ENCODE data around the gene GPC6. TPM values are rescaled to one million over a fixed set of nuclear protein-coding genes. Genes with fewer than 3 reads are reported as not detected.

GPC6 gene
- polyA plus RNA-seq, 1 of the 3 experiments (the other 2 are of a cell fraction), result 6.7 TPM

GRCh38 chr13:93965587-93965986 is 739.0 kb downstream of the GPC6 start (continued):
- no peak for TF ChIP-seq RFX5 (IDR thresholded peaks at IDR 0.05; ENCODE audit: low read length)
- no peak for TF ChIP-seq FOSL2 (IDR thresholded peaks at IDR 0.05; ENCODE audit: borderline replicate concordance, low read depth)

GRCh38 chr13:93966267-93966936 is 739.8 kb downstream of the GPC6 start:
- no peaks in the 10 kb centered on the region for H3K79me2 ChIP-seq (ENCODE audit: insufficient read depth)
- ChIA-PET CTCF (no interaction called here), POLR2A (no interaction called here)
- no peak for DNase-seq
- no peaks in the 10 kb centered on the region for H3K9me2 ChIP-seq
- no peaks in the 10 kb centered on the region for H3K36me3 ChIP-seq (replicated peaks in 1 of 2; ENCODE audit: control insufficient read depth in 1 of 2, insufficient read depth in 2 of 2, low read length in 1 of 2)
- no peaks in the 10 kb centered on the region for H3K27me3 ChIP-seq (ENCODE audit: insufficient read depth)
- H3K9me3 ChIP-seq, result no peaks in the 10 kb centered on the region
- no peak for TF ChIP-seq ELF1 (IDR thresholded peaks at IDR 0.05)
- no peak for TF ChIP-seq RCOR1 (IDR thresholded peaks at IDR 0.05; ENCODE audit: low read length)
- no peak for TF ChIP-seq NFIC (IDR thresholded peaks at IDR 0.05; ENCODE audit: borderline replicate concordance)
- TF ChIP-seq ZBTB33 (IDR thresholded peaks at IDR 0.05; ENCODE audit: borderline replicate concordance, low read depth), result no peak
- H4K20me1 ChIP-seq (ENCODE audit: insufficient read depth), result no peaks in the 10 kb centered on the region
- WGBS (ENCODE audit: low lambda C conversion rate), result 82% methylated on average over 2 of the region's 2 CpGs
- H3K4me3 ChIP-seq (ENCODE audit: low read depth in 2 of 2, low read length in 1 of 2), result no peak overlapping the region
- no peak overlapping the region for H3K9ac ChIP-seq
- no peak overlapping the region for H3K27ac ChIP-seq (ENCODE audit: low read depth in 2 of 2, low read length in 1 of 2)
- no peak overlapping the region for H3K4me2 ChIP-seq
- peaks cover 0 to 6% of the 10 kb centered on the region in 2 experiments; a peak in 3 of 4 replicates for H3K4me1 ChIP-seq (ENCODE audit: control insufficient read depth in 1 of 2, insufficient read depth in 2 of 2, low read depth in 1 of 2, low read length in 1 of 2)
- no peak overlapping the region for H2AFZ ChIP-seq (ENCODE audit: low read depth)
- H3F3A ChIP-seq (replicated peaks; ENCODE audit: insufficient read depth), result no peaks in the 10 kb centered on the region

- Histone ChIP-seq H3F3A (replicated peaks; ENCODE audit: insufficient read depth) (no peaks in the 10 kb centered on the region), H3K4me3 (ENCODE audit: low read depth in 2 of 2, low read length in 1 of 2) (no peak overlapping the region), H3K4me2 (no peak overlapping the region), H3K36me3 (replicated peaks in 1 of 2; ENCODE audit: control insufficient read depth in 1 of 2, insufficient read depth in 2 of 2, low read length in 1 of 2) (no peaks in the 10 kb centered on the region), H3K4me1 (ENCODE audit: control insufficient read depth in 1 of 2, insufficient read depth in 2 of 2, low read depth in 1 of 2, low read length in 1 of 2) (peaks cover 4 to 6% of the 10 kb centered on the region in 2 experiments; a peak in 3 of 4 replicates), H3K9me2 (no peaks in the 10 kb centered on the region), H3K27ac (ENCODE audit: low read depth in 2 of 2, low read length in 1 of 2) (no peak overlapping the region), H3K79me2 (ENCODE audit: insufficient read depth) (no peaks in the 10 kb centered on the region), H3K27me3 (ENCODE audit: insufficient read depth) (no peaks in the 10 kb centered on the region), H3K9me3 (no peaks in the 10 kb centered on the region), H3K9ac (no peak overlapping the region), H4K20me1 (ENCODE audit: insufficient read depth) (no peaks in the 10 kb centered on the region), H2AFZ (ENCODE audit: low read depth) (no peak overlapping the region)
- POLR2A ChIA-PET, result no interaction called here
- CTCF ChIA-PET, result interaction anchor here (0.8 kb wide), 1 partner anchor 13 kb away, joined by 3 read pairs; no protein-coding TSS in a partner anchor
- 92% methylated on average over 2 of the region's 2 CpGs for WGBS (ENCODE audit: low lambda C conversion rate)
- DNase-seq, result no peak
- TF ChIP-seq MXI1 (IDR thresholded peaks at IDR 0.05; ENCODE audit: low read depth, low read length) (no peak), MAX (IDR thresholded peaks at IDR 0.05; ENCODE audit: low read depth) (no peak), TCF12 (IDR thresholded peaks at IDR 0.05) (no peak), RXRA (IDR thresholded peaks at IDR 0.05; ENCODE audit: borderline replicate concordance, low read depth) (no peak), EP300 (IDR thresholded peaks at IDR 0.05; ENCODE audit: borderline replicate concordance in 1 of 2, low read depth in 1 of 2, low read length in 1 of 2) (no peak), REST (IDR thresholded peaks at IDR 0.05; ENCODE audit: low read depth, low read length) (no peak), NRF1 (IDR thresholded peaks at IDR 0.05; ENCODE audit: low read depth, low read length) (no peak)
Observed at GRCh38 chr13:93967286-93967685, 740.7 kb downstream of the GPC6 start.
